GM12892 (cell line): ENCODE data around the gene SPRN. TPM values are rescaled to one million over a fixed set of nuclear protein-coding genes. Genes with fewer than 3 reads are reported as not detected.
"Not testable (repeated sequence)": the region's sequence is repeated elsewhere in the genome, so short reads cannot be mapped to it uniquely, and the experiment has no call there.

Experiments used
- DNase-seq: peaks from one replicate; pipeline ENCODE4 v3.0.0; 2011; ENCODE audit not compliant: insufficient read length
- FAIRE-seq: peaks from 2 replicates; lab custom pipeline; 2011; peaks lifted over from hg19 to GRCh38; lab: Jason Lieb, UNC
- POLR2A ChIP-seq: IDR thresholded peaks from 2 replicates; pipeline ENCODE4 v1.6.1; 2011; ENCODE audit warnings: low read depth, low read length, control low read depth
- POLR2AphosphoS5 ChIP-seq: IDR thresholded peaks from 2 replicates; pipeline ENCODE4 v1.6.1; 2011; ENCODE audit warnings: low read depth, low read length, control low read depth
- TAF1 ChIP-seq: IDR thresholded peaks from 2 replicates; pipeline ENCODE4 v1.6.1; 2011; ENCODE audit warnings: low read depth, mild to moderate bottlenecking, control low read depth, low read length, borderline replicate concordance
- polyA plus RNA-seq: library from polyadenylated mRNA; unstranded; fragments of >200 nt; gene quantifications from one replicate; pipeline ENCODE4 v1.2.1, GENCODE V29; 2012; ENCODE audit warnings: missing spikeins, inconsistent platforms; ENCODE audit not compliant: missing spikeins

The SPRN gene
- 0.72 TPM for polyA plus RNA-seq

DNA sequence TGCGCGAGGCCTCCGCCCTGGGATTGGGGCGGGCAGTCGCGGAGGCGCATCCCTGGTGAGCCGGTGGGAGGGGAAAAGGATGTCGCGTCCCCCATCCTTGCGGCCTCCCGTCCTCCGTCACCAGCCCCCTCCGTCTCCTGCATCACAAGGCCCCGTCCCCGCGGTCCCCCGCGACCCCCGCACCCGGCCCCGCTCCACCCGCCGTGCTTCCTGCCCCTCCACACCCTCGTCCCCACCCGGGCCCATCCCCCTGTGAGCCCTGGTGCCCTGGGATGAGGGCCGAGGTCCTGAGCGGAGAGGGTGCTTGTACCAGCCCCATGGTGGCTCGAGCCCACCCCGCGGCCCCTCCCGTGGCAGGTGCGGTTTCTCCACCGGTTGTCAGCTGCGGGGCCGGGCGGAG, at the start of gene SPRN:
Gene SPRN, minus strand, starts transcription at position 25 of the 400 bp plus-strand sequence. CDS start 944 bp downstream, outside the sequence.
- DNase-seq, FAIRE-seq: not testable (repeated sequence)

- no peak for DNase-seq
- no peak for FAIRE-seq
- TF ChIP-seq POLR2A (no peak), TAF1 (no peak), POLR2AphosphoS5 (no peak)
Measured at GRCh38 chr10:133474027-133474426, 49.6 kb upstream of the SPRN start.

GRCh38 chr10:133473270-133473669, 48.8 kb upstream of the SPRN start:
- DNase-seq (no peak), FAIRE-seq (no peak)
- TF ChIP-seq TAF1 = no peak
- no peak for TF ChIP-seq POLR2A
- TF ChIP-seq POLR2AphosphoS5 = no peak

DNA sequence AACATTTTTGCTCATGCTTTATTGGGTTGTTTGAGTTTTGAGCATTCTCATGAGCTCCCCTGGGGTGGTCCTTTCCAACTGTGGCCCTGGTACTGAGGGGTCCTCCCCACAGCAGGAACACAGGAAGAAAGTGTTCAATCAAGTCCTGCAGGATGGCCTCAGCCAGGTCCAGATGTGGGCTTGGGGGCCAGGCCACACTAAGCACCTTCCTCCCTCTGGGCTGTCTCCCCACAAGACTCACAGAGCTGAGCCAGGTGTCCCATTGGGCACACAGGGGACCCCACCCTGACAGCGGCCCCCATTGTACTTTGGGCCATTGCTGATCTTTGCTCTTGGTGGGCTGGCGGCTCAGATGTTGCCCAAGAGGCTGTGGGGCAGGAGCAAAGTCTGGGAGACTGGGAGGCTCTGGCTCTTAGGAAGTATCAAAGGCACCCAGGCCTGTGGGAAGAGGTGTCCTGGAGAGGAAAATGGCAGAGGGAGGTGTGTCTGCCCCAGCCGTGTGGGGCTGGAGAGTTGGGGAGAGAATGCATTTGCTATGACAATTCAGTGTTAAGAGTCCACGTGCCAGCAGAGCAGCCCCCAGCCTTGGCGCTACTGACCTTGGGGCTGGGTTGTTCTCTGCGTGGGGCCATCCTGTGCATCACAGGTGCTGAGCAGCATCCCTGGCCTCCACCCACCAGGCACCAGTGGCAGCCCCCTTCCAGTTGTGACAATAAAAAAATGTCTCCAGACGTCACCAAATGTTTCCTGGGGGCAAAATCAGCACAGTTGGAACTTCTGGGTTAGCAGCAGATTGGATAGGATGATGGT, 47.1 kb upstream of the SPRN start:
- TF ChIP-seq TAF1 = no peak
- no peak for TF ChIP-seq POLR2A
- TF ChIP-seq POLR2AphosphoS5 = no peak
- DNase-seq (no peak), FAIRE-seq (no peak)

DNA sequence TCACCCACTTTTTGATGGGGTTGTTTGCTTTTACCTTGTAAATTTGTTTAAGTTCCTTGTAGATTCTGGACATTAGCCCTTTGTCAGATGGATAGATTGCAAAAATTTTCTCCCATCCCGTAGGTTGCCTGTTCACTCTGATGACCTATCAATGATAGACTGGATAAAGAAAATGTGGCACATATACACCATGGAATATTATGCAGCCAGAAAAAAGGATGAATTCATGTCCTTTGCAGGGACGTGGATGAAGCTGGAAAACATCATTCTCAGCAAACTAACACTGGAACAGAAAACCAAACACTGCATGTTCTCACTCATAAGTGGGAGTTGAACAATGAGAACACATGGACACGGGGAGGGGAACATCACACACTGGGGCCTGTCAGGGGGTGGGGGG, 44.8 kb upstream of the SPRN start:
- DNase-seq, FAIRE-seq: not testable (repeated sequence)

- no peak for TF ChIP-seq TAF1
- TF ChIP-seq POLR2A = no peak
- no peak for TF ChIP-seq POLR2AphosphoS5
- no peak for DNase-seq
- no peak for FAIRE-seq
Measured at GRCh38 chr10:133467286-133467911, 43.0 kb upstream of the SPRN start.

- FAIRE-seq (no peak), DNase-seq (no peak)
Measured at GRCh38 chr10:133466683-133467275, 42.4 kb upstream of the SPRN start.

GRCh38 chr10:133465950-133466474, 41.6 kb upstream of the SPRN start:
- TF ChIP-seq POLR2A = no peak
- TF ChIP-seq POLR2AphosphoS5 = no peak
- no peak for TF ChIP-seq TAF1
- DNase-seq = no peak
- FAIRE-seq = no peak

More at GRCh38 chr10:133466683-133467275, 42.4 kb upstream of the SPRN start:
- TF ChIP-seq POLR2A (no peak), POLR2AphosphoS5 (no peak), TAF1 (no peak)

GRCh38 chr10:133465191-133465949, 40.9 kb upstream of the SPRN start:
- DNase-seq = no peak
- TF ChIP-seq POLR2AphosphoS5 = no peak
- TF ChIP-seq POLR2A = no peak
- no peak for TF ChIP-seq TAF1
- FAIRE-seq = no peak

DNA sequence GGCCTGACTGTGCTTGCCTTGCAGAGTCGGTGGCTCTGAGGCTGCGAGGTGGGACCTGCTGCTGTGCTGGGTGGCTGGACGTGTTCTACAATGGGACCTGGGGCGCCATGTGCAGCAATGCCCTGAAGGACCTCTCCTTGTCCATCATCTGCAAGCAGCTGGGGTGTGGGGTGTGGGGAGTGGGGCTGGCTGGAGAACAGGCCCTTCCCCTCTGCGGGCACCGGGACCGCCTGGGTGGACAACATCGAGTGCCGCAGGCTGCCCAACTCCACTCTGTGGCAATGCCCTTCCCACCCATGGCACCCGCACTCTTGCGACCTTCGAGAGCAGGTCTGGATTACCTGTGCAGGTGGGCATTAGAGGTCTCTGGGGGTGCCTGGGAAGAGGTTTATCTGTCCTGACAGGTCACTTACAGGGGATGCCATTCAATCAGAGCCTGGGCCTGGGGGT, 40.2 kb upstream of the SPRN start:
- no peak for FAIRE-seq
- no peak for TF ChIP-seq POLR2AphosphoS5
- TF ChIP-seq POLR2A = no peak
- no peak for TF ChIP-seq TAF1
- no peak for DNase-seq
